Activated T-helper 1 cell treated with anti-CD3 and anti-CD28 coated beads, Interleukin-2, amount 50 U/mL, for 16 hours (primary cell): ENCODE data around the gene PHF8.

Experiments
- DNase-seq, 2 donors: peaks; one replicate each; pipeline ENCODE4 v3.0.0-alpha.2; 2020; ENCODE audit warnings: low read depth in 1 of 2, low spot score in 1 of 2

The PHF8 gene

DNA sequence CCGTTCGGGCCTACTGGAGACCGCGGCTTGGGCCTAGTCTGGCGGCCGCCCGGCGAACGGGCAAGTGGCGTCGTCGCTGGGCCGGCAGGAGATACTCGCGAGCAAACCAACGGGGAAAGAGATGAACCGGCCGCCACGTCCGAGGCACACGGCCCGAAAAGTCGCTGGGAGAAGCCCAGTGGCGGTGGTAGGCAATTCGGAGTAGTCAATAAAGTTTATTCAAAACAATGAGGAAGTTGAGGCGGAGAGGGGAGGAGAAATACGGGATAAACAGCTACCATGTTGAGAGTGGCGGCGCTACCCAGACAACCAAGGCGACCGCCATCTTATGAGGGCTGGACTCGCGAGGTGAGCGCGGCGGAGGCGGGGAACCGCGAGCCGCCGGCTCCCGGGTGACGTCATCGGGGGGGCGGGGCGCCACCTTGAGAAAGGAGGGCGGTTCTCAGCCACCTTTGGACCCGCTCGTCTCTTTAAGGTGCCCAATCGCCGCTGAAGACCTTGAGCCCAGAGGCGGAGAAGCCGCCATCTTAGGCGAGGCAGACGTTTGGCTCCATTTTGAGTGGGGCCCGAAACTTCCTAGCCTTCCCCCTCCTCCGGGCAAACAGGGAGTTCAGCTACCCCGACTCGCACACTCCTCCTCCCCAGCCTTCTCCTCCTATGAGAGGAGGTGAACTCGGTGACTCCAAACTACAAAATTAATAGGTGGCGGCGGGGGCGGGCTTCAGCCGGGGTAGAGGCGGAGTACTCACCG lies at the start of gene PHF8:
PHF8 (minus strand) TSS at position 348 of the 751 bp plus-strand sequence. CDS start 1,745 bp downstream, outside the sequence.
- peak; percentile 85 to 89 for DNase-seq

DNA sequence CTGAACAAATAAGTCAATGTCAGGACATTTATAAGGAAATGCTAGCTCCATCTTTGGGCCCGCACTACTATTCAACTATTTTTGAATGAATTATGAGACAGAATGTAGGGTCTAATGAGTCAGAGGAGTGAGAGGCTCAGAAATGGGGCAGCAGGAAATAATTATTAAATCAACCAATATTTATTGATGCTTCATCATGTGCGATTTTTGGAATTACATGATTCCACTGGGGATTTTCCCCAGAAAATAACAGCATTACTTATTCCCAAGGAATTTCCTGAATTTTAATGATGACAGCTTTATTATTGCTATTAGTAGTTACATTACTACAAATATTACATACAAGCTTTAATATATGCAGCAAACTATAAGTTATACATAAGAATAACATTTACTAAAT lies 49.3 kb upstream of the PHF8 start:
- no peak for DNase-seq

DNA sequence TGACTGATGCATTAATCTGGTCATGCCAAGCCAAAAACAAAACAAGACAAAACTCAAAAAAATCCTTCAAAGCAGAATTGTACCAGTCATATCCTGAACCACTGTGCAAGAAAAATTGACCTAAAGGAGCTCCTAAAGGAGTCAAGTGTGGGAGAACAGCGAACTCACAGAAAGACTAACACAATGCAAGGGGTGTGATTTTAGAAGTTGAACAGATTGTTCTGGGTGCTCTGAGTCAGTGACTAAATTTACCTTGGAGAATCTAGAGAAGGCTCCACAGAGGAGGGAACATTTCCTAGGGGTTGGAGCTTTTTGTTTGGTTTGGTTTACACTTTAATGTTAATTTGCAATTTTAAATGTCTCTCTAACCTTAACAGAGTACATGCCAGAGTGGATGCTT lies 48.9 kb upstream of the PHF8 start:
- no peak for DNase-seq

DNA sequence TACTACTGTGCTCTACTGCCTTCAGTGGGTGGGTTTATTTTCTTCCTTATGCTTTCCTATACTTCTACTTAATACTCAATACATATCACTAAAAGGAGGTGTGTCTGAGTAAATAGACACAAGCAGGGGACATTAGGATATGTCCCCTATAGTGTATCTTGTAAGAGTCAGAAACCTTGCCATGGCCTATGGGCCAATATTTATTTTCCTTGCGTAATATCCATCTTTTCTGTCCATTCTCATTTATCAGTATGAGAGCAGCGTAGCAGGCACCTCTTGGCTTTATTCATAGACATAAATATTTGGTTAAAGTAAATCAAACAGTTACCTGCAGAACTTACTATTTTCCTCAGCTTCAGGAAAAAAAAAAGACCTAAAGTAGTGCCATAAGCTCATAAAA lies 46.6 kb upstream of the PHF8 start:
- DNase-seq, result no peak

DNA sequence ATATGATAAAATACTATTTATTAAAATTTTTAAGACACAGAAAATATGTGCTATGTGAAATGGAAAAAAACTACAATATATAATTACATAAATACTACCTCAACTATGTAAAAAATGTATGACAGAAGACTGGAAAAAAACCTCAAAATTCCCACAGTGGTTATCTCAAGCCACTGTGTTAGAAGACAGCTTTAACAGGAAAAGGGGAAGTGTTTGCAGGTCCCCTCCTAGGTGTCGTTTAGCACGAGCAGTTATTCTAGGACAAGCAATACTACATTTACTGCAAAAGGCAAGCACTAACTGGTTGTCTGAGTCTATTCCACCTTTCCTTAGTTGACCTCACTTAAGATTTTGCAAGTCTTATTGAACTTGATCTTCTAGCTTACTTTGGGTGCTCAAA lies 44.9 kb upstream of the PHF8 start:
- no peak for DNase-seq

DNA sequence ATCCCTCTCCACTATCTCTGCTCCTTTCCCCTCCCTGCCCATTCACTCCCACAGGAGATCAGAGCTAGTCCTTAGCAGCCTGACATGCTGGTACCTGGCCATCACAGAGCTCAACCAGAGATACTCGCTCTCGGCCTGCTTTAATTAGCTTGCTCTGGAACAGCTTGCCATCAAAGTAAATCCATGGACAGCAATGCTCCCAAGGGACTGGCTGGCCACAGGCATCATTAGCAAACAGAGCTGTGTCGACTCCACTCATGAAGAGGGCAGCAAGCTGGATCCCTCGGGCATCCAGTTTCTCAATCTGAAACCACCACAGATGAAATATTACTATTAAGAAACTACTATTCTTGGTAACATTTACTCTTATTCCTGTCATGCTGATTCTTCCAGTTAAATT lies 43.4 kb upstream of the PHF8 start:
- DNase-seq, result no peak

DNA sequence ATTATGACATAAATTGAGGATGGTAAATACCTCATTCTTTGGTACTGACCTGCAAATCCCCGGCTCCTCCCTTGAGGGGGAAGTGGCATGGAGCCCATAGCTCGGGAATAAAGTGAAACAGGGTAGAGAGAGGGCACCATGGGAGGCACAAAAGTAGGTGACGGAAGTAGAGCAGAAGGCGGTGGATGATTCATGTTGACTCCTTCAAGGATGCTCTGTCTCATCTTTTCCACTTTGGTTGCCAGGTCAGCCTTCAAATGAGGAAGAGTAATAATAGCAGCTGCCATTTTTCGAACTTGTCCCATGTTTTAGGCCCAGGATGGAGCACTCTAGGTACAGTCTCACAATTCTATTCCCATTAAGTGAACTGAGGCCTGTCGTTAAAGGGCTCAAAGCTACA lies 41.4 kb upstream of the PHF8 start:
- no peak for DNase-seq

DNA sequence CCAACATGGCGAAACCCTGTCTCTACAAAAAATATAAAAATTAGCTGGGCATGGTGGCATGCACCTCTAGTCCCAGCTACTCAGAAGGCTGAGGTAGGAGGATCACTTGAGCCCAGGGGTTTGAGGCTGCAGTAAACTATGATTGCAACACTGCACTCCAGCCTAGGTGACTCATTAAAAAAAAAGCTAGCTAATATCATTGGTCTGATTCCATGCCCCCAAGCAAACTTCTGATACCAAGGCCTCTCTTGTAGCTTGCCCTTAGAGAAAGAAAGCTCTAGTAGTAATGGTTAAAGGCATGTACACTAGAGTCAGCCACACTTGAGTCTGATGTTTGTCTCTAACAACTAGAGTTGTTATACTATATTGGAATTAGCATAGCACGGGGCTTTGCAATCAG lies 32.6 kb upstream of the PHF8 start:
- DNase-seq, result no peak

DNA sequence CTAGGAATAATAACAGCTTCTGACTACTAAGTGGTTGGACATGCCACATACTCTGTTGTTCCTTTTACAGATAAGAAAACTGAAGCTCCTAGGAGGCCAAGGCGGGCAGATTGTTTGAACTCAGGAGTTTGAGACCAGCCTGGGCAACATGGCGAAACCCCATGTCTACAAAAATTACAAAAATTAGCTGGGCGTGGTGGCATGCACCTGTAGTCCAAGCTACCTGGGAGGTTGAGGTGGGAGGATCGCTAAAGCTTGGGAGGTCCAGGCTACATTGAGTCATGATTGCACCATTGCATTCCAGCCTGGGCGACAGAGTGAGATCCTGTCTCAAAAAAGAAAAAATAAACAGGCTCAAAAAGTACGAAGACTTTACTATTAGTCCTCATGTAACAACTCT lies 30.6 kb upstream of the PHF8 start:
- DNase-seq, result no peak

DNA sequence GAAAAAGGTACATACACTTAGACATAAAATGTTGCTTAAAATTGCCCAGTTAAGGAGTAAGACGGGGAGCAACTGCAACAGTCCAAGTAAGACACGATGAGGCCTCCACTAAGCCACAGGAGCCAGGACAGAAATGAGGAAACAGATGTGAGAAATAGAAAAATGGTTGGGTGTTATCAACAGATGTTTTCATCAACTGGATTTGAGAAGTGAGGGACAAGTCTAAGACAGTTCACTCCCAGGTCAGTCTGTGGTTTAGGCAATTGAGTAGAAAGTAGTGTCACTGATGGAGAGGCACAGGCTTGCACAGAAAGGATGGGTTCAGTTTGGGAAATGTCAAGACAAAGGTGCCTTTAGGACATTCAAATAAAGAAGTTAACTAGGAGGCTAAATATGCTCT lies 23.5 kb upstream of the PHF8 start:
- DNase-seq, result no peak

DNA sequence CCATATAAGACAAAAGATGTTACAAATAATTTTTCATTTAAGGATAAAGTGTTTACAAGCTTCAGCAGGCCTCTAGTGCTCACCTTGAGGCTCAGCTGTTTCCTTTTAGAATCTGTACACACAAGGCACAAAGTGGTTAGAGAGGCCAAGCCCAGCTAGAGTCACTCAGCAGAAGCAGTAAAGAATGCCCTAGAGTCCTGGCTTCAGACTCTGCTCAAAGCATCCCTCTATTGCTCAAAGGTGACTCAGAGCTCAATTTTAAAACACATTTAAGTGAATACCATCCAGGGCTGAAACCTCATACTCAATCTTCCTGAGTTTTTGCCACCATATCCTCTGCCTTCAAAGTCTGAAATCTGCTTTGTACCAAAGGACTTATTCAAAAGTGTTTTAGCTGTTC lies 22.6 kb upstream of the PHF8 start:
- DNase-seq, result no peak

DNA sequence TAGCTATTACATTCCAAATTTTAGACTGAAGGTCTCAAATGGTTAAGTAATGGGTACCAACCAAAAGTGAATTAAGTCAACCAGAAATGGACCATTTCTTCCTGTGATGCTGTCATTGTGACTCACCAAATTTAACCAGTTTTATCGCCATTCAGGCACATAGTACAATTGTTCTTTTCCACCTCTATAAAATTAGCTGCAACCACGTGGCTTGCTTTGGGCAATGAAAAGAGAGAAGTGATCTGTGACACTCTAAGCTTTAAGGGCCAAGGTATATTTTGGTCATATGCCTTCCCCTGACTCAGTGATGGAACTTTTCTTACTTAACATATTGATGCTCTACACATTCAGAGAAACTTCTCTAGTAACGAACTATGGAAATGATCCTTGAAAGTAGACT lies 20.3 kb upstream of the PHF8 start:
- no peak for DNase-seq

DNA sequence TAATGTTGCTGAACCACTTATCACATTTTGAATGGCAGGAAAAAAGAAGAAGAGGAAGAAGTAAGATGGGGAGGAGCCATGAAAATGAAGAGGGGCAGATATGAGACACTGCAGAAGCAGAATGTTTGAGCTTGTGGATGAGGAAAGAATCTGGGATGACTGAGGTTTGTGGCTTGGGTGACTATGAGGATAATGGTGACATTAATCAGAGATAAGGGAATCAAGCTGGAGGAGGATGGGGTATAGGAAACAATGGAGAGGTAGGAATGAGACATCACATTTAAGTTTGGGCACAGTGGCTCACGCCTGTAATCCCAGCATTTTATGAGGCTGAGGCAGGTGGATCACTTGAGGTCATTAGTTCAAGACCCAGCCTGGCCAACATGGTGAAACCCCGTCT lies 19.1 kb upstream of the PHF8 start:
- DNase-seq, result no peak

DNA sequence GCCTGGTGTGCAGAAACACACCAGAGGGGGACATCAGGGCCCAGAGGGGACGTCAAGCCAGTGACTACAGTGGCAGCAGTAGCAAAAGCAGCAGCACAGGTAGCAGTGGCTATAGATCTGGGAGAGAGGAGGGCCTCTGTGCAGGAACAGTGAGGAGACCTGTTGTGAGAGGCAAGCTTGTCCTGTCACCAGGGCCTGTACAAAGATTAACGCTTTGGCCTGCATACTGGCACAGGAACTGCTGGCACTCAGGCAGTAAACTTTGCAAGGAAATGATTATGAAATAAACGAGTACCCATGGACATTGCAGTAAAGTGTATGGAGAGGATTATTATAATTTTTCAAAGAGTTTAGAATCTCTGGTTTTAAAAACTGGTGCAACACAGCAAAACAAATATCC lies 5.5 kb upstream of the PHF8 start:
- no peak for DNase-seq

DNA sequence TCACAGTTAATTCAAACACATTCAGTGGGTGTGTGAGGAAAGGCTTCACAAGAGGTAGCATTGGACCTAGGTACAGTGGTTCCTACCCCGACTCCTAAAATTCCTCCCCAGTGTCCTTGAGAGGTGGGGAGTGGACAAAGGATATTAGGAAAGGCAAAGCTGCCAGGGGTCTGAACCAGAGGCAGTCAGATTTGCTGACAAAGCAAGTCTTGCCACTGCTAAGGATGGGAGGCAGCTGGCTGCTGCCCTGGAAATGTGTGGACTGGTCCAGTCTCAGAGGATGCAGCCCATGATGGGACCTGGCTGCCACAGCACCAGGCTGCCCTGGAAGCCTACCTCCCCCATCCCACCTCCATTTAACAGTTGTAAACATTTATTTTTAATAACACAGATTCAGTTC lies 4.1 kb upstream of the PHF8 start:
- DNase-seq, result no peak

DNA sequence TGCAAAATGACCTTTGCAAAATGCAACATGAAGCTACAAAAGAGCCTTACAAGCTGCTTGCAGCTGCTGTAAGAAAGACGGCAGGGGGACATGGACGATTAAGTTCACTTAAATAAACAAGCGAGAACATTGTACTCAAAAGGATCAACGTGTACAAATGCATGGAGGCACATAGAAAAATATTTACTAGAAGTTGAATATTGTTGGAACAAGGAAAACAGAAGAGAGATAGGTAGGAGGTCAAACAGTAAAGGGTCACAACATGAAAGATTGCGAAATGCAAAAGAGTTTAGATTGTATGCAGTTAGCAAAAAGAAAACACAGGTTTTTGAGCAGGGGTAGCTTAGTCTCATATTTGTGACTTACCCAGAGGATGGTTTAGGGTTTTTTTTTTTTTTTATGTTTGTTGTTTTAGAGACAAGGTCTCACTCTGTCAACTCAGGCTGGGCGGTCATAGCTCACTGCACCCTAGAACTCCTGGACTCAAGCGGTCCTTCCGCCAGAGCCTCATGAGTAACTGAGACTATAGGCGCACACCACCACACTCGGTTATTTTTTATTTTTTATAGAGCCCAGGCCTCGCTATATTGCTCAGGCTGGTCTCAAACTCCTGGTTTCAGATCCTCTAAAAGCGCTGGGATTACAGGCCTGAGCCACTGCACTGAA lies 1.4 kb upstream of the PHF8 start:
- no peak for DNase-seq

DNA sequence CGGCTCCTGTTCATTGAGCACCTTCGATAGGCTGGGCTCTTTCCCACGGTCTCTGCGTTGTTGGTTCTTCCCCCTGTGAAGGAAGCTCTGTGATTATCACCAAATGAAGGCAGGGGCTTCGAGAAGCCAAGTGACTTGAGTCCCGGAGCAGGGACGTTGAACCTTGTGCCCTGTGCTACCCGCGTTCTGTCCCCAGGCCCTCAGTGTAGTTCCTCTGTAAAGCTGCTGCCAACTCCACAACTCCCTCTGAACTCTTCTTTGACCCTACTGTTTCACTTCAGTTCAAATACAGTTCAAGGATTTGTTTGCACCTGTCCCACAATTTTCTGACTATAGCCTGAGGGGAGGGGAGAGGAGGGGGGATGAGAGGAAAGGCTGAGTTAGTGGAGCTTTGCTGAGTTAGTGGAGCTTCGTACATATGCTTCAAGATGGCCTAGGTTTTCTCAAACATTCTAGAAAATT lies 635 bp upstream of the PHF8 start:
- DNase-seq, result no peak

DNA sequence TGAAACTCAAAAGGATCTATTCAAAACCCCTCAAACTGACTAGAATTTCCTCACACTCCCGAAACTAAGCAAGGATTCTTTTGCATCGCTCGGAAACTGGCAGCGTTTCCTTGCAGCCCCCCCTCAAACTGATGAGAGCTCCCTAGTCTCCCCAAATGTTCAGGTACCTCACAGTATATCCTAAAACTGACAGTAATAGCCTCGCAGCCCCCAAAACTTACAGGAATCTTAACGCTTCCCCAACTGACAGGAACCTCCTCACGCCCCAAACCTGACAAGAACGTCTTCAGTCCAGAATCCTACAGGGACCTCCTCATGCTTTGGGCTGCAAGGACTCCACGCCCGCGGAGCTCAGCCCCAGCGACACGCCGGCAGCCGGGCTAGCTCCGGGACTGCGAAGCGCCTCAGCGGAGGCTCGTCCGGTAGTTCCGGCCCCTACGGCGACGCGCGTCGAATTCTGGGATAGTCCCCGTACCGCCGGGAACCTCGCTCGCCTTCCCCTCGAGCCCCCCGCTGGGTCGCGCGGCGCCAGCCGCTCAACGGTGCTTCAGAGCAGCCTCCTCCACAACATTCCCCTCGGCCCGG lies 640 bp downstream of the PHF8 start:
- DNase-seq, result peak; percentile 17 to 22

DNA sequence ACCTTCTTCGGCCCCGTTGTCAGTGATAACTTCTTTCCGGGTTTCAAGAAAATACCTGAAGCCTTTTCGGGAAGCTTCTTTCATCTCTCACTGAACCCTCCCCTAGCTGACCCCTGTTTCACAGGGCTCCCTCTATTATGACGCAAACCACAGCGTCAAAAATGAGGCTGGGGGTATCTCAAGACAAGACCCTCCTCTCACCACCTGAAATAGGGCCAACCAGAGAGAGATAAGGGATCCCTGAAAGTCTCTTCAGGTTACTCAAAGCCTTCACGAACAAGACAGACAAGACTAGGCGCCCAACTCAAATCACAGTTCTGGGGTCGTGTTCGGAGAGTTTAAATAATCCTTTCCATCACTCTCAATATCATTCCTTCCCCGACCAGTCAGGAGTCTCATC lies 1.2 kb downstream of the PHF8 start:
- no peak for DNase-seq

DNA sequence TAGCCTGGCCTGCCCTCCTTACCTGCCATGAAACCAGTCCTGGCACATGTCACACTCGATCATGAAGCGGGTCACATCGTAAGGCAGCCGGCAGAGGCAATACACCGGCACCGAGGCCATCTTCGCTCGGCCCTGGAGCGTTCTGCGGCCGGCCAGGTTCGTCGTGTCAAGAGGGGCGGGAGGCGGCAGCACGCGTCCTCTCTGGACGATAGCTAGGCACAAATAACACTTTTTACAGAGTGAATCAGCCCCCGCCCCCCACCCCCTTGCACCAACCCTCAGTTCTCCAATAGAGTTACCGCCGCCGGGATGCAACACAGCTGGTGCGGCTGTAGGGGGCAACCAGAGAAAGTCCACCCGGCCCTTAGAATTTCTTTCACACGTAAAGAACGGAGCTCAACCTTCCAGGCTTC lies 1.7 kb downstream of the PHF8 start:
- DNase-seq, result peak in 1 of 2 donors; percentile 16

DNA sequence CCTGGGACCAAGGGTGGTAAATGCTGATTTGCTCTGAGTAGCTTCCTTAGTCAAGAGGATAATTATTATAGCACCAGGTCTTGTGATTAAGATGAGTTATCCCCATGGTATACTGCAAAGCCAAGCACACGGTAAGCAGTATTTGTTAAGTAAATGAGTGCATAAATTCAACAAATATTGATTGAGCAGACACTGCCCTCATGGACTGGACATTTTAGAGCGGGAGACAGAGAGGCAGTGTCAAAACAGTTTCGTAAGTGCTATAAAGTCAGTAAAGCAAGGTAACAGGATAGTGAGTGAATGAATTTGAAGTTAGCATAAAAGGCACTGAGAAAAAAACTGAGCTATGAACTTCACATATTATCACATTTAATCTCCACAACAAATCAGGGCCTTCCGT lies 13.9 kb downstream of the PHF8 start:
- DNase-seq, result no peak

DNA sequence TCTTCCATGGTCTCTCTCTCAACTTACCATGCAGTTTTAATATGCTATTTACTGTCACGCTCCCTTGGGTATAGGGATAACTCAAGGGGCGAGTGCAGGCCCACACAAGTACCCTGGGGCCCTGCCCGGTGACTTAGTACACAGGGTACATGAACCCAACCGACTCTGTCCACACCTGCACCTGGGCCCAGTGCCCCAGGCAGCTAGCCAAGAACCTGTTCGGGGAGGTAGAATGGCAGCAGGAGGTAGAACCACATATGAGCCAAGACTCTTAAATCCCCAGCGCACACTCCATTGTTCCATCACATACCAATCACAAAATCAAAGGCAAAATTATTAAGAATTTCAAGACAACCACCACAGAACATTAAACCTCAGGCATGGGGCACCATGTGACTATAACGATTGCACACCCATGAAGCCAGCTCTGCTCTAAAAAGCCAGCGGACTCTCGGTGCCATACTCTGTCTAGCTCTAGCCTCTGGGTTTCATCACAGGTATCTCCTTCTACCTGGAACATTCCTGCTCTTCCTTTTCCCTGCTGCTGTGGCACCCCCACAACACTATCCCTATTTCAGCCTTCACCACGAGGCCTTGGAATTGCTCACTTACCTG lies 14.6 kb downstream of the PHF8 start:
- DNase-seq, result no peak
